Tibial nerve (tissue), 4 donors: ENCODE results near the gene PRRC2B. TPM values are rescaled to one million over a fixed set of nuclear protein-coding genes. Genes with fewer than 3 reads are reported as not detected.

Experiments
- DNase-seq, 2 donors: peaks; one replicate each; pipeline ENCODE4 v3.0.0-alpha.2; 2019; ENCODE audit warnings: low spot score in 2 of 2
- H3K27ac ChIP-seq, 4 donors: fragments of 200-600 bp; sonication (generic) in 3 of 4; one replicate each; pipeline ENCODE4 v1.5.1; 2017 to 2019; ENCODE audit warnings: mild to moderate bottlenecking in 1 of 4
- H3K27me3 ChIP-seq, 2 donors: fragments of 200-600 bp; sonication (generic) in 1 of 2; one replicate each; pipeline versions ENCODE4 v1.5.1 to v1.6.0; 2017 to 2019
- H3K36me3 ChIP-seq, 3 donors: fragments of 200-600 bp; sonication (generic); one replicate each; pipeline ENCODE4 v1.5.1; 2018 to 2019
- H3K4me1 ChIP-seq, 4 donors: fragments of 200-600 bp; sonication (generic) in 3 of 4; one replicate each; pipeline ENCODE4 v1.5.1; 2017 to 2019
- H3K4me3 ChIP-seq, 4 donors: fragments of 200-600 bp; sonication (generic) in 3 of 4; one replicate each; pipeline ENCODE4 v1.5.1; 2017 to 2019; ENCODE audit warnings: mild to moderate bottlenecking in 1 of 4, moderate library complexity in 1 of 4
- H3K9me3 ChIP-seq, 4 donors: fragments of 200-600 bp; sonication (generic) in 3 of 4; one replicate each; pipeline ENCODE4 v1.5.1; 2017 to 2019
- EP300 ChIP-seq, 2 donors: sonication (generic); formaldehyde crosslinking; IDR thresholded peaks; one replicate each; pipeline ENCODE4 v1.6.1; 2017; ENCODE audit warnings: antibody characterized with exemption in 2 of 2, mild to moderate bottlenecking in 1 of 2
- POLR2A ChIP-seq, 2 donors: fragments of 450-650 bp; IDR thresholded peaks; one replicate each; pipeline ENCODE4 v1.6.1; 2017; ENCODE audit warnings: antibody characterized with exemption in 2 of 2, mild to moderate bottlenecking in 2 of 2, moderate library complexity in 2 of 2
- WGBS, 2 donors: methylation state at CpG; one replicate each; pipeline ENCODE4 v1.1.5; 2018; 5-methylcytosine and 5-hydroxymethylcytosine counted together
- total RNA-seq, 4 donors: library from RNA; depleted of rRNA; stranded (reverse); fragments of >200 nt; gene quantifications; one replicate each; pipeline ENCODE4 v1.1.0, GENCODE V29; 2016
- TF ChIP-seq, protein P1 (sequence below), 5 experiments: fragments of 200-600 bp in 3 of 5; fragments of 450-650 bp in 2 of 5; sonication (generic) in 3 of 5; IDR thresholded peaks; one replicate each; pipeline ENCODE4 v1.5.1; 2016 to 2019; ENCODE audit warnings: antibody characterized with exemption in 5 of 5, mild to moderate bottlenecking in 3 of 5, moderate library complexity in 2 of 5

PRRC2B gene
- total RNA-seq, 4 donors from 2014 or later: 94.8 to 236 (median 174) TPM

GRCh38 chr9:131478911-131479310 is 85.0 kb downstream of the PRRC2B start:
- no peak overlapping the region for H3K27ac ChIP-seq
- no peaks in the 10 kb centered on the region for H3K9me3 ChIP-seq
- peaks cover 14 to 99% (median 55%) of the 10 kb centered on the region in 3 donors for H3K36me3 ChIP-seq
- TF ChIP-seq POLR2A (IDR thresholded peaks at IDR 0.05) (no peak), EP300 (IDR thresholded peaks at IDR 0.05) (no peak)
- TF ChIP-seq, protein P1, sequence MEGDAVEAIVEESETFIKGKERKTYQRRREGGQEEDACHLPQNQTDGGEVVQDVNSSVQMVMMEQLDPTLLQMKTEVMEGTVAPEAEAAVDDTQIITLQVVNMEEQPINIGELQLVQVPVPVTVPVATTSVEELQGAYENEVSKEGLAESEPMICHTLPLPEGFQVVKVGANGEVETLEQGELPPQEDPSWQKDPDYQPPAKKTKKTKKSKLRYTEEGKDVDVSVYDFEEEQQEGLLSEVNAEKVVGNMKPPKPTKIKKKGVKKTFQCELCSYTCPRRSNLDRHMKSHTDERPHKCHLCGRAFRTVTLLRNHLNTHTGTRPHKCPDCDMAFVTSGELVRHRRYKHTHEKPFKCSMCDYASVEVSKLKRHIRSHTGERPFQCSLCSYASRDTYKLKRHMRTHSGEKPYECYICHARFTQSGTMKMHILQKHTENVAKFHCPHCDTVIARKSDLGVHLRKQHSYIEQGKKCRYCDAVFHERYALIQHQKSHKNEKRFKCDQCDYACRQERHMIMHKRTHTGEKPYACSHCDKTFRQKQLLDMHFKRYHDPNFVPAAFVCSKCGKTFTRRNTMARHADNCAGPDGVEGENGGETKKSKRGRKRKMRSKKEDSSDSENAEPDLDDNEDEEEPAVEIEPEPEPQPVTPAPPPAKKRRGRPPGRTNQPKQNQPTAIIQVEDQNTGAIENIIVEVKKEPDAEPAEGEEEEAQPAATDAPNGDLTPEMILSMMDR (IDR thresholded peaks at IDR 0.05): no peak
- 88 to 92% methylated on average over 10 of the region's 10 CpGs for WGBS, 2 donors
- no peak for DNase-seq
- H3K27me3 ChIP-seq: no peaks in the 10 kb centered on the region
- H3K4me1 ChIP-seq: no peaks in the 10 kb centered on the region
- no peak overlapping the region for H3K4me3 ChIP-seq

DNA sequence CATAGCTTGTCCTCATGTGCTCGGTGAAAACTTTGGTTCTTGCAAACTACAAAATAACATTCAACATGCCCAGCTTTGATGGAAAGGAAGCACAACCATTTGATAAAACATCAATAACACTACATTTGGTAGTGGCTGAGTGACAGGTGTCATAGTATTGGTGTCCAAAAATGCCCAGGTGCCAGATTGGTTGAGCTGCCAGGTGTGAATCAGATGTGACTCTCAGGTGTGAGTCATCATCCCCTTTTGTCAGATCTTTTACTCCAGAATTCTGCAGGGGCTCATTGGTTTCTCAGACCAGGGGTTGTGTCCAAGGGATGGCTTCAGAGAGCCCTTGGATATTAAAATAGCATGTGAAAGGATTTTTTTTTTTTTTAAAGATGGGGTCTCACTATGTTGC is 86.4 kb downstream of the PRRC2B start:
- Histone ChIP-seq H3K4me3 (no peak overlapping the region), H3K27ac (no peak overlapping the region), H3K36me3 (peaks cover 14 to 99% (median 60%) of the 10 kb centered on the region in 3 donors), H3K4me1 (no peaks in the 10 kb centered on the region), H3K27me3 (no peaks in the 10 kb centered on the region), H3K9me3 (no peaks in the 10 kb centered on the region)
- no peak for TF ChIP-seq POLR2A (IDR thresholded peaks at IDR 0.05)
- no peak for TF ChIP-seq EP300 (IDR thresholded peaks at IDR 0.05)
- TF ChIP-seq, protein P1 (IDR thresholded peaks at IDR 0.05): no peak
- DNase-seq: no peak
- WGBS, 2 donors: 76 to 86% methylated on average over 1 of the region's 1 CpG

DNA sequence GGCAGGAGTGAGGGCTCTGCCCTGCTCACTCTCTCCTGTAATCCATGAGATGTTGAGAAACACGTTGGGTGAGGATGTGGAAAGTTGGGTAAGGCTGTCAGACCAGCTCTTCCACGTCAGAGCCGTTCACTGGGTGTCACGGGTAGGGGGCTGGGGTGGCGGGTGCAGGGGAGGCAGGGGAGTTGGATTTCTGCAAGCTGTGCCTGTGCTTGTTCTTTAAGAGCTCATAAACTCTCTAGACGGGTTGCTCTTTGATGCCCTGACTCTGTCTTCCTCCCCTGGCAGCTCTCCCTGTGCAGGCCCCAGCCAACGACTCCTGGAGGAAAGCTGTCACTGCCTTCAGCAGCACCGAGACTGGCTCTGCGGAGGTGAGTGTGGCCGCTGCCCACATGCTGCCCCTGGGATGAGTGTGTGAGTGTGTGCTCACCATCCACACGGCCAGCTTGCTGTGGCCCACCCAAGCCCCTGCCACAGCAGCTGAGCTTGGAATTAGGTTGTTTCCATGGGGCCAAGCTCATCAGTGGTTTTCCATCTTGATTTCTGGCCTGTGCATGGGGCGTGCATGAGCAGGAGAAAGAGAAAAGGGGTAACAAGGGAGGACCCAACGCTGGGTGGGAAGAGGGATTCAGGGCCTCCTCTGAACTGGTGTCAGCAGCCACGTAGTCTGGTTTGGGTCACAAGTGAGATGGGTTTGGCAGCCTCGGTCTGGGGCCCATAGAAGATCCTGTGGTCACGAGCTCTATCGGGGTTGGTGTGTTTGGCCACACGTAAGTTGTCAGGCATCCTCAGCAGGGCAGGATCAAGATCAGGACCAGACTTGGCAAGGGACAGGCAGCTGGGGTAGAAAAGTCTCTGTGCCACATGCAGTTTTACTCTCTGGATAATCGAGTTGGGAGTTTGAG is 87.8 kb downstream of the PRRC2B start:
- Histone ChIP-seq H3K4me3 (no peak overlapping the region), H3K4me1 (no peaks in the 10 kb centered on the region), H3K36me3 (peaks cover 11 to 99% (median 60%) of the 10 kb centered on the region in 3 donors), H3K27me3 (no peaks in the 10 kb centered on the region), H3K9me3 (no peaks in the 10 kb centered on the region), H3K27ac (no peak overlapping the region)
- DNase-seq: no peak
- TF ChIP-seq, protein P1 (IDR thresholded peaks at IDR 0.05): no peak
- TF ChIP-seq EP300 (IDR thresholded peaks at IDR 0.05) (no peak), POLR2A (IDR thresholded peaks at IDR 0.05) (no peak)
- 82 to 84% methylated on average over 19 of the region's 19 CpGs for WGBS, 2 donors

GRCh38 chr9:131482343-131483006 is 88.6 kb downstream of the PRRC2B start:
- Histone ChIP-seq H3K9me3 (no peaks in the 10 kb centered on the region), H3K4me3 (no peak overlapping the region), H3K27ac (no peak overlapping the region), H3K36me3 (peaks cover 11 to 99% (median 62%) of the 10 kb centered on the region in 3 donors), H3K27me3 (no peaks in the 10 kb centered on the region), H3K4me1 (no peaks in the 10 kb centered on the region)
- TF ChIP-seq POLR2A (IDR thresholded peaks at IDR 0.05) (no peak), EP300 (IDR thresholded peaks at IDR 0.05) (no peak)
- TF ChIP-seq, protein P1 (IDR thresholded peaks at IDR 0.05): no peak
- no peak for DNase-seq
- WGBS, 2 donors: 85 to 89% methylated on average over 24 of the region's 24 CpGs
